Head of caudate nucleus (tissue), 42 donors: Measurements from ENCODE around the gene UNC45A.

ENCODE experiments used
- DNase-seq, 42 donors: peaks; one replicate each; pipeline versions ENCODE4 v3.0.0 to v3.0.0-alpha.2; 2020 to 2021; ENCODE audit warnings: mixed read lengths in 7 of 42
- intact Hi-C: fragments of 100-400 bp; cut with DNase I; formaldehyde crosslinking; loops from one replicate; pipeline ENCODE4 v1.15.0; 2022

UNC45A gene

GRCh38 chr15:90986790-90987507 lies 51.9 kb downstream of the UNC45A start:
- intact Hi-C loops: no loop called here
- no peak for DNase-seq

- DNase-seq: no peak
- intact Hi-C loops: no loop called here
Measured at GRCh38 chr15:90987561-90988141, 52.6 kb downstream of the UNC45A start.

GRCh38 chr15:90988296-90988695 lies 53.2 kb downstream of the UNC45A start:
- no peak for DNase-seq
- intact Hi-C loops: no loop called here

- DNase-seq: no peak
- intact Hi-C loops: no loop called here
Measured at GRCh38 chr15:90989040-90989768, 54.1 kb downstream of the UNC45A start.

- intact Hi-C loops: no loop called here
- DNase-seq: no peak
Measured at GRCh38 chr15:90990446-90990845, 55.4 kb downstream of the UNC45A start.

- no peak for DNase-seq
- intact Hi-C loops: no loop called here
Measured at GRCh38 chr15:90991587-90992285, 56.7 kb downstream of the UNC45A start.

GRCh38 chr15:90994059-90994416 lies 59.0 kb downstream of the UNC45A start:
- peak in 3 of 42 donors; percentile 19 to 44 (median 19) for DNase-seq

GRCh38 chr15:90994417-90995311 lies 59.6 kb downstream of the UNC45A start, which contains the start of gene PRC1:
TSS of gene PRC1 (minus strand) at chr15:90994535. CDS start at chr15:90994417, 118 bp downstream.
- intact Hi-C loops: no loop called here
- peak; percentile 93 to 99 (median 99) for DNase-seq

More at GRCh38 chr15:90994059-90994416, 59.0 kb downstream of the UNC45A start:
- intact Hi-C loops: no loop called here

GRCh38 chr15:90998737-90999136 lies 63.7 kb downstream of the UNC45A start:
- intact Hi-C loops: no loop called here
- DNase-seq: no peak

GRCh38 chr15:91001209-91001608 lies 66.1 kb downstream of the UNC45A start:
- intact Hi-C loops: no loop called here
- no peak for DNase-seq
